Measurements from ENCODE around the gene HOXB2.

HOXB2 gene

DNA sequence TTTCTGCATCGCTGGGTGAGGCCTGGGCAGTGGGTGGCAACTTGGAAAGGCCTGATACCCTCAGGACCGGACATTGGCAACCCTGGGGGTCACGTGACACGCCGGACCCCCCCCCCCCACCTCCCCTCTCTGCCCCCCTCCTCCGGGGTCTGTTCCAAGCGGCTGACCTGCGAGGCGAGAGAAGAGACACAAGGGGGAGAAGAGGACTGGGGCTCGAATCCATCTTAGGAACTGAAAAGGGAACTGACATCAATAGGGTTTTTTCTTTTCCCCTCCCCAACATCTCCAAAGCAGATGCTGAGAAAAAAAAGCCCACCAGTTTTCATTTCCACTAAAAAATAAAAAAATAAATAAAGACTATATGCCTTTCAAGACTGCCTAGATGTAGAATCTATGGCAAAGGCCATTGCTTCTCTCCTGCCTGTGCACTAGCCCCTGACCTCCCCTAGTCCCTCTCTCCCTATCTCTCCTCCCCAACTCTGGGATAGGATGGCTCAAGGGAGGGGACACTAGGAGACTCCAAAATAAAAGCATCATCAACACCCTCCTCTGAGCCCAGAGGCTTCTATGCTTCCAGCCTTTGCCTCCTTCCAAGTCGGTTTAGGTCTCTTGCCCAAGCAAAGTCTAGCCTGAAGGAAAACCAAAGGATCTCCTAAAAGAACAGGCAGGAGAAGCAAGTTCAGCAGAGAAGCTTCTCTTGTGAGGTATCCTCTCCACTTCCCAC is 7.7 kb upstream of the HOXB2 start:
- no peak for DNase-seq (ENCODE audit: low read depth)

GRCh38 chr17:48551596-48552465 is 6.9 kb upstream of the HOXB2 start:
- DNase-seq (ENCODE audit: low read depth) = no peak

DNA sequence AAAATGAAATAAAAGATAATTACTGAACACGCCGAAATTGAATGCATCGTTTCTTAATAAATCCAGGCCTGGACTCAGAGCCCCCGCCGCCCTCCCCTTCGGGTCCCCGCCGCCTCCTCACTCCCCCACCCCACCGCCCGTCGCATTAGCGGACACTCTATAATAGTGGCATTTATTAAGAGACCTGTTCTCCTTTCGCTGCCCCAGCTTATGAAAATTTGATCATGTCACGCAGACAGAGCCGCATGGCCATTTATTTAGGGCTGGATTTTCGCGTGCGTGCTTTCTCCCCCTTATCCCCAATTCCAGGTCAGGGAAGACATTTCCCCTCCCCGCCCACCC is 6.3 kb upstream of the HOXB2 start:
- no peak for DNase-seq (ENCODE audit: low read depth)

DNA sequence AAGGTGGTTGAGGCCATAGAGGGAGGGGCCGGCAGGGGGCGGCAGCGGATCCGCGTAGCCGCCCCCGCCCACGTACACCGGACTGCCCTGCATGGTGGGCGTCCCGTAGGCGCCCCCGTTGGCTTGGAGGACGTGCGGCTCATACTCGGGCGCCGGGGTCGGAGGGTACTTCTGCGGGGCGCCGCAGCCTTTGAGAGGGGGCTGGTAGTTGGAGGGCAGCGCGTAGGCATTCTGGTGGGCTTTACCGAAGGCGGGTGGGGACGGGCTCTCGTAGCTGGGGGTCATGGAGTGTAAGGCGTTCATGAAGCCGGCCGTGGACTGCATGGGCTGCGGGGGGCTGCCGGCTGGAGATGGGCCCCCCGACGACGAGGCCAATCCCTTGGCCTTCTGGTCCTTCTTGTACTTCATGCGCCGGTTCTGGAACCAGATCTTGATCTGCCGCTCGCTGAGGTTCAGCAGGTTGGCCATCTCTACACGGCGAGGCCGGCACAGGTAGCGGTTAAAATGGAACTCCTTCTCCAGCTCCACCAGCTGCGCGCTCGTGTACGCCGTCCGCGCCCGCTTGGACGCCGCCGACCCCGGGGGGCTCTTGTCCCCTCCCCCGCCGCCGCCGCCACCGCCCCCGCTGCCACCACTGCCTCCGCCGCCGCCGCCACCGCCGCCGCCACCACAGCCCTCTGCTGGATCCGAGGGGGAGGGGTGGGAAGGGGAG is 5.7 kb upstream of the HOXB2 start:
- no peak for DNase-seq (ENCODE audit: low read depth)

- no peak for DNase-seq (ENCODE audit: low read depth)
Observed at GRCh38 chr17:48549914-48550501, 5.1 kb upstream of the HOXB2 start.

DNA sequence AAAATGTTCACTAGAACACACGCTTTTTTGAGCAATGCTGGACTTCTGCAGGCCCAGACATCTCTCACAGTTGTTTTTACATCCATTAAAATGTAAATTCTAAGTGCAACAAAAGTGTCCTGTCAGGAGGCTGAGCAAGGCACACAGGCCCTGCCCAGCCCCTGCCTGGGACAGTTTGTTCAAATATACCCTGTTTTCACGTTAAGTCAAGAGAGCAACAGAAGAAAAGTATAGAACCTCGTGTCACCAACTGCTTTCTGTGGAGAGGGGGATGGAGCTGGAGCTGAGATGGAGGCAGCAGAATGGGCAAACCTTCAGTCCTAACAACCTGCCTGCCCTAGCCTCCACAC is 4.3 kb upstream of the HOXB2 start:
- DNase-seq (ENCODE audit: low read depth) = no peak

DNA sequence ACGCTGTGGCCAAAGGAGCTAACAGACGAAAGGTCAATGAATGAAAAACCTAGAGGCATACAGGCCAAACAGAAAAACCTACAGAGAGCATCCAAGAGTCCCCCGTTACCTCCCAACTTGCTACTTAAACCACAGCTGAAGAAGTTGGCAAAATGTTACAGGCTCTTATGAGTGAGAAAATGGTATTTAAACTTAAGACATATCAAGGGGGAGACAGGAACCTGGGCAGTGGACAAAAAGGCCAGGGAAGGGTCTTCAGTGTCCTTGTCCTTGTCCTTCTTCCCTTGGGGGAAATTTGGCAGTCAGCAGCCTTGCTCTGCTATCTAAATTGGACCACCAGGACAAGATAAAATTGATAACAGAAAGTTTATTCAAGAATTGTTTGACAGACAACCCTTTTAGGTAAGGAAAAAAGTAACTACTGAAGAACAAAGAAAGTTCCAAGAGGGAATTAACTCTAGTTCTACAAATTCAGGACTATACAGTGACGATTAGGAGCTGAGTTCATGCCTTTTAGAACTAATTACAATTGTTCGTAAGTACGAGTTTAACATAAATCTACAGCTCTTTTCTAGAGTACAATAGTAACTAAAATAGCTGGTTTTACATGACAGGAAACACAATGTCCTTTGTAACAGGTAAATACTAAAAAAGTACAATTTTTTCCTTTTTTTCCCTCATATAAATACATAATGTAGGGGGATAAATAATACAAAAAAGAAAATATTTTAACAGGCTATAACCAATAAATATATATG is 3.8 kb upstream of the HOXB2 start:
- DNase-seq (ENCODE audit: low read depth) = no peak

DNA sequence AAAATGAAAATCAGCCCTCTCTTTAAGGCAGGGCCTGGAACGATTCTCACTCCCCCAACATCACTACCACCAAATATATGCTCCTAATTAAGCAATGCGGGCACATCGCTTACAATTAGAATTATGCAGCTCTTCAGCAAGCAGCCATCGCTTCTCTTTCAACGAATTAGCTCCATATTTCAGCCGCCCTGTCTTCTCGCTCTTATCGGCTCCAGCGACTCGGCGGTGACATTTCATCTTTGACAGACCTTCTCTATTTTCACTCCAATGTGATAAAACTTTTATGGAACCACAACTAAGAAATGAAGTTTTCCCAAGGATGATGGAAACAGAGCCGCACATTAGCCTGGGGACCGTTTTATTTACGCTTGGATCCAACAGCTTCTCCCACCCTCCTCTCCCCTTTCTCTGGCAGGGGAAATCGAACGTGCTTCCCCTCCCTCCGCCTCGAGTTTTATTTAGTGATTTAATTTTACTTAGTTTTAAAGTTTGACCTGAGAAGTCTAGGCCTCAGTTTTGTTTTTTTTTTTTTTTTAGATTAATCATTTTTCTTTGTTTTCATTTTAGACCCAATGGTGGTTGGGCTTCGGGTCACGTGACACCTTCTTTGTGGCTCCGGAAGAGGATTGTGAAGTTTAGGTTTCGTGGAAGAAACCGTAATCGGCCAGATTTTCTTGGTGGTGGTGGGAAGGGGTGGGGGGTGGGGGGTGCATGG is 3.1 kb upstream of the HOXB2 start:
- peak; percentile 20 for DNase-seq (ENCODE audit: low read depth)

GRCh38 chr17:48546924-48547807 is 2.3 kb upstream of the HOXB2 start:
- DNase-seq (ENCODE audit: low read depth) = no peak

GRCh38 chr17:48546137-48546923 is 1.4 kb upstream of the HOXB2 start:
- DNase-seq (ENCODE audit: low read depth) = no peak

- DNase-seq (ENCODE audit: low read depth) = no peak
Observed at GRCh38 chr17:48545539-48545938, 630 bp upstream of the HOXB2 start.

- DNase-seq (ENCODE audit: low read depth) = no peak
Observed at GRCh38 chr17:48544349-48545021, 424 bp downstream of the HOXB2 start.

- peak; percentile 23 for DNase-seq (ENCODE audit: low read depth)
Observed at GRCh38 chr17:48543854-48544348, 1.0 kb downstream of the HOXB2 start.

DNA sequence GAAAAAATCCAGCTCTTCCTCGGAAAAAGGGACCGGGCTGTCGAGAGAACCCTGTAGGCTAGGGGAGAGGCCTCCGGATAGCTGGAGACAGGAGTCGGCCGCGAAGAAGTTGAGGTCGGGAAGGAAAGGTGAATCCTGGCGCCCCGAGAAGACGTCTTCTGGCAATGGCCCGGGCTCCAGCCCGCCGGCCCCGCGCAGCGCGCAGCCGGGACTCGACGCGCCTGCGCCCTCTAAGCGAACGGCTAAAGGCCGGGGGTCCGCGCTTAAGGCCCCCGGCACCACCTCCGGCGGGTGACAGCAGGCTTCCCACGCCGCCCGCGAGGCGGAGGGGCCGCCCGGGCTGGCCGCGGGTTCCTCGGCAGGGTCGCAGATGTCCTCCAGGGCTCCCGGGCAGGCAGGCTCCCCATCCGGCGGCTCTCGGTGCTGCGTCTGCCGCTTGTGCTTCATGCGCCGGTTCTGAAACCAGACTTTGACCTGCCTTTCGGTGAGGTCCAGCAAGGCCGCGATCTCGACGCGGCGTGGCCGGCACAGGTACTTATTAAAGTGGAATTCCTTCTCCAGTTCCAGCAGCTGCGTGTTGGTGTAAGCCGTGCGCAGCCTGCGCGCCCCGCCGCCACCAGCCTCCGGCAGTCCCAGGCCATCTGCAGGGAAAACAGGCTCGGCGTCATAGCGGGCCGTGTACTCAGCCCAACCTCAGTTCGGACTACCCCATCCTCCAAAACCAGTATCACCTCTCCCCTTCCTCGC is 1.6 kb downstream of the HOXB2 start:
- DNase-seq (ENCODE audit: low read depth) = peak; percentile 48

- DNase-seq (ENCODE audit: low read depth) = no peak
Observed at GRCh38 chr17:48542698-48543106, 2.2 kb downstream of the HOXB2 start.

- DNase-seq (ENCODE audit: low read depth) = no peak
Observed at GRCh38 chr17:48542114-48542656, 2.7 kb downstream of the HOXB2 start.

- DNase-seq (ENCODE audit: low read depth) = peak; percentile 18
Observed at GRCh38 chr17:48541577-48542113, 3.3 kb downstream of the HOXB2 start.

Measured in activated T-cell treated with anti-CD3 and anti-CD28 coated beads for 24 hours (primary cell).